HG02840 (cell line): ENCODE data around the gene FBXW7.

Experiments
- ATAC-seq: cut with Tn5 transposase; IDR thresholded peaks from one replicate; pipeline ENCODE4 v1.9.1; 2021; ENCODE audit warnings: mild to moderate bottlenecking, moderate library complexity, moderate number of reproducible peaks; ENCODE audit not compliant: unreplicated experiment, low FRiP score

Gene FBXW7

GRCh38 chr4:152348670-152349069 lies 187.2 kb downstream of the FBXW7 start:
- no peak for ATAC-seq

GRCh38 chr4:152346979-152347378 lies 188.9 kb downstream of the FBXW7 start:
- ATAC-seq, result no peak

GRCh38 chr4:152346526-152346925 lies 189.4 kb downstream of the FBXW7 start:
- no peak for ATAC-seq

- ATAC-seq, result no peak
These were observed 191.9 kb downstream of the FBXW7 start for GRCh38 chr4:152344001-152344400.

GRCh38 chr4:152342293-152342692 lies 193.6 kb downstream of the FBXW7 start:
- no peak for ATAC-seq

GRCh38 chr4:152340818-152341217 lies 195.1 kb downstream of the FBXW7 start:
- no peak for ATAC-seq

- no peak for ATAC-seq
These were observed 196.3 kb downstream of the FBXW7 start for GRCh38 chr4:152339576-152339975.

GRCh38 chr4:152334931-152335330 lies 201.0 kb downstream of the FBXW7 start:
- no peak for ATAC-seq

- ATAC-seq, result no peak
These were observed 204.8 kb downstream of the FBXW7 start for GRCh38 chr4:152331042-152331441.

GRCh38 chr4:152328582-152328981 lies 207.3 kb downstream of the FBXW7 start:
- ATAC-seq, result no peak

GRCh38 chr4:152327606-152328453 lies 208.1 kb downstream of the FBXW7 start:
- ATAC-seq, result no peak

GRCh38 chr4:152325831-152326230 lies 210.1 kb downstream of the FBXW7 start:
- ATAC-seq, result no peak

- ATAC-seq, result no peak
These were observed 212.7 kb downstream of the FBXW7 start for GRCh38 chr4:152323221-152323620.

GRCh38 chr4:152322656-152323055 lies 213.2 kb downstream of the FBXW7 start:
- ATAC-seq, result no peak

GRCh38 chr4:152321923-152322322 lies 214.0 kb downstream of the FBXW7 start:
- ATAC-seq, result no peak

GRCh38 chr4:152321398-152321797 lies 214.5 kb downstream of the FBXW7 start:
- ATAC-seq, result no peak

GRCh38 chr4:152316969-152317368 lies 218.9 kb downstream of the FBXW7 start:
- no peak for ATAC-seq

- ATAC-seq, result no peak
These were observed 225.6 kb downstream of the FBXW7 start for GRCh38 chr4:152310257-152310656.

- ATAC-seq, result no peak
These were observed 226.5 kb downstream of the FBXW7 start for GRCh38 chr4:152309418-152309817.

- no peak for ATAC-seq
These were observed 226.9 kb downstream of the FBXW7 start for GRCh38 chr4:152308951-152309350.

- ATAC-seq, result no peak
These were observed 228.2 kb downstream of the FBXW7 start for GRCh38 chr4:152307669-152308068.

- ATAC-seq, result no peak
These were observed 229.4 kb downstream of the FBXW7 start for GRCh38 chr4:152306541-152306940.
